Right lobe of liver (tissue), 6 donors: ENCODE measurements around the gene ATP5F1E. TPM values are rescaled to one million over a fixed set of nuclear protein-coding genes. Genes with fewer than 3 reads are reported as not detected.
A peak's percentile ranks its signal among the peaks of the same experiment; 100 is the strongest.

Experiments used
- ATAC-seq, 4 donors: fragments of 200-7000 bp; cut with Tn5 transposase; one replicate each; pipeline ENCODE4 v1.9.1; 2020; ENCODE audit warnings: mild to moderate bottlenecking in 4 of 4, moderate library complexity in 4 of 4
- DNase-seq, 3 donors: peaks; one replicate each; pipeline ENCODE4 v3.0.0-alpha.2; 2020
- H3K27ac ChIP-seq, 3 donors: fragments of 200-600 bp; one replicate each; pipeline ENCODE4 v1.8.0; 2022
- H3K27me3 ChIP-seq, 2 donors: fragments of 200-600 bp; one replicate each; pipeline ENCODE4 v1.8.0; 2022
- H3K36me3 ChIP-seq, 4 donors: fragments of 200-600 bp; sonication (generic) in 1 of 4; one replicate each; pipeline versions ENCODE4 v1.5.1 to v1.8.0; 2017 to 2022; ENCODE audit warnings: control low read depth in 1 of 4
- H3K4me1 ChIP-seq, 4 donors: fragments of 200-600 bp; sonication (generic) in 1 of 4; one replicate each; pipeline versions ENCODE4 v1.5.1 to v1.8.0; 2017 to 2022; ENCODE audit warnings: control low read depth in 1 of 4
- H3K4me3 ChIP-seq, 3 donors: fragments of 200-600 bp; one replicate each; pipeline ENCODE4 v1.8.0; 2022
- H3K9me3 ChIP-seq, 4 donors: fragments of 200-600 bp; sonication (generic) in 1 of 4; one replicate each; pipeline versions ENCODE4 v1.5.1 to v1.8.0; 2017 to 2022; ENCODE audit warnings: control low read depth in 1 of 4
- POLR2A ChIP-seq: fragments of 450-650 bp; IDR thresholded peaks from one replicate; pipeline ENCODE4 v1.6.1; 2017; ENCODE audit warnings: antibody characterized with exemption, mild to moderate bottlenecking
- WGBS: methylation state at CpG from one replicate; pipeline ENCODE4 v1.1.6; 2018; ENCODE audit warnings: low coverage, low lambda C conversion rate; ENCODE audit not compliant: insufficient coverage; ENCODE audit errors: missing lambda C conversion rate; 5-methylcytosine and 5-hydroxymethylcytosine counted together
- intact Hi-C, 2 donors: fragments of 100-400 bp; cut with DNase I; formaldehyde crosslinking; loops; one replicate each; pipeline versions ENCODE4 v1.11.2 to v1.14.1; 2022
- total RNA-seq, 6 experiments: library from RNA; depleted of rRNA in 2 of 6; stranded (reverse); fragments of >200 nt in 2 of 6; fragmentation: NEBNext Ultra II Directional in 3 of 6; extraction: Animal tissue kit (Norgen Biotek cat#: 25700) in 3 of 6; gene quantifications; one replicate each; pipeline versions ENCODE4 v1.1.0 to v1.2.4, GENCODE V29; 2016 to 2023
- TF ChIP-seq, protein P1 (sequence below), 4 donors: fragments of 200-600 bp in 3 of 4; fragments of 450-650 bp in 1 of 4; IDR thresholded peaks; one replicate each; pipeline versions ENCODE4 v1.5.1 to v1.8.0; 2016 to 2022; ENCODE audit warnings: antibody characterized with exemption in 4 of 4, mild to moderate bottlenecking in 2 of 4
- donor health status: DM: no; HTN: yes; CAD: no.
- donor health status: DM: no; HTN: no; CAD: no.
- donor health status: DM: no; HTN: no; CAD: no.
- donor health status: DM: no; HTN: yes; CAD: no.
- donor health status: DM: no; HTN: yes; CAD: no.

The ATP5F1E gene
- total RNA-seq, 6 experiments from 2014 or later: 15.8 to 34.6 (median 30.5) TPM

GRCh38 chr20:58981628-58982364 is 50.3 kb downstream of the ATP5F1E start:
- Histone ChIP-seq H3K4me3 (peak overlapping the region; percentile 46 to 84 (median 60)), H3K36me3 (peaks cover 0 to 8% (median 0%) of the 10 kb centered on the region in 4 donors), H3K27ac (peak overlapping the region; percentile 50 to 78 (median 59)), H3K4me1 (peaks cover 0 to 19% (median 0%) of the 10 kb centered on the region in 4 donors), H3K27me3 (no peaks in the 10 kb centered on the region), H3K9me3 (no peaks in the 10 kb centered on the region)
- TF ChIP-seq, protein P1, sequence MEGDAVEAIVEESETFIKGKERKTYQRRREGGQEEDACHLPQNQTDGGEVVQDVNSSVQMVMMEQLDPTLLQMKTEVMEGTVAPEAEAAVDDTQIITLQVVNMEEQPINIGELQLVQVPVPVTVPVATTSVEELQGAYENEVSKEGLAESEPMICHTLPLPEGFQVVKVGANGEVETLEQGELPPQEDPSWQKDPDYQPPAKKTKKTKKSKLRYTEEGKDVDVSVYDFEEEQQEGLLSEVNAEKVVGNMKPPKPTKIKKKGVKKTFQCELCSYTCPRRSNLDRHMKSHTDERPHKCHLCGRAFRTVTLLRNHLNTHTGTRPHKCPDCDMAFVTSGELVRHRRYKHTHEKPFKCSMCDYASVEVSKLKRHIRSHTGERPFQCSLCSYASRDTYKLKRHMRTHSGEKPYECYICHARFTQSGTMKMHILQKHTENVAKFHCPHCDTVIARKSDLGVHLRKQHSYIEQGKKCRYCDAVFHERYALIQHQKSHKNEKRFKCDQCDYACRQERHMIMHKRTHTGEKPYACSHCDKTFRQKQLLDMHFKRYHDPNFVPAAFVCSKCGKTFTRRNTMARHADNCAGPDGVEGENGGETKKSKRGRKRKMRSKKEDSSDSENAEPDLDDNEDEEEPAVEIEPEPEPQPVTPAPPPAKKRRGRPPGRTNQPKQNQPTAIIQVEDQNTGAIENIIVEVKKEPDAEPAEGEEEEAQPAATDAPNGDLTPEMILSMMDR (IDR thresholded peaks at IDR 0.05): no peak
- no peak for TF ChIP-seq POLR2A
- WGBS: 17% methylated on average over 15 of the region's 29 CpGs
- ATAC-seq: peak; percentile 6 to 15 (median 11)
- peak in 1 of 3 donors; percentile 40 for DNase-seq
- intact Hi-C loops: no loop called here

GRCh38 chr20:58980711-58981627 is 51.2 kb downstream of the ATP5F1E start, which contains the start of gene NELFCD:
NELFCD (plus strand) TSS chr20:58981256; CDS start chr20:58981310, 54 bp downstream.
- ATAC-seq (peak; percentile 92 to 97 (median 95)), DNase-seq (peak; percentile 90 to 91 (median 90))
- 27% methylated on average over 9 of the region's 109 CpGs for WGBS
- H3K4me3 ChIP-seq: peak within 1 kb of the TSS; percentile 46 to 84 (median 60)
- H3K36me3 ChIP-seq: no peaks in the 10 kb centered on the region
- H3K9me3 ChIP-seq: no peaks in the 10 kb centered on the region
- no peaks in the 10 kb centered on the region for H3K27me3 ChIP-seq
- H3K27ac ChIP-seq: peak within 1 kb of the TSS; percentile 50 to 78 (median 59)
- intact Hi-C loops: no loop called here
- peak; percentile 78 for TF ChIP-seq POLR2A
- TF ChIP-seq, protein P1 (IDR thresholded peaks at IDR 0.05): no peak
- H3K4me1 ChIP-seq: peaks cover 0 to 19% (median 0%) of the 10 kb centered on the region in 4 donors

GRCh38 chr20:58978351-58979190 is 53.6 kb downstream of the ATP5F1E start:
- peak in 1 of 3 donors; percentile 38 for DNase-seq
- Histone ChIP-seq H3K9me3 (peaks cover 0 to 3% (median 0%) of the 10 kb centered on the region in 4 donors), H3K27ac (no peak overlapping the region), H3K27me3 (no peaks in the 10 kb centered on the region), H3K4me3 (no peak overlapping the region), H3K4me1 (peaks cover 0 to 10% (median 0%) of the 10 kb centered on the region in 4 donors), H3K36me3 (no peaks in the 10 kb centered on the region)
- no peak for ATAC-seq
- TF ChIP-seq POLR2A: no peak
- TF ChIP-seq, protein P1 (IDR thresholded peaks at IDR 0.05): no peak
- intact Hi-C loops: no loop called here
- WGBS: 59% methylated on average over 6 of the region's 6 CpGs
